ENCODE results near the gene KLF13.

DNA sequence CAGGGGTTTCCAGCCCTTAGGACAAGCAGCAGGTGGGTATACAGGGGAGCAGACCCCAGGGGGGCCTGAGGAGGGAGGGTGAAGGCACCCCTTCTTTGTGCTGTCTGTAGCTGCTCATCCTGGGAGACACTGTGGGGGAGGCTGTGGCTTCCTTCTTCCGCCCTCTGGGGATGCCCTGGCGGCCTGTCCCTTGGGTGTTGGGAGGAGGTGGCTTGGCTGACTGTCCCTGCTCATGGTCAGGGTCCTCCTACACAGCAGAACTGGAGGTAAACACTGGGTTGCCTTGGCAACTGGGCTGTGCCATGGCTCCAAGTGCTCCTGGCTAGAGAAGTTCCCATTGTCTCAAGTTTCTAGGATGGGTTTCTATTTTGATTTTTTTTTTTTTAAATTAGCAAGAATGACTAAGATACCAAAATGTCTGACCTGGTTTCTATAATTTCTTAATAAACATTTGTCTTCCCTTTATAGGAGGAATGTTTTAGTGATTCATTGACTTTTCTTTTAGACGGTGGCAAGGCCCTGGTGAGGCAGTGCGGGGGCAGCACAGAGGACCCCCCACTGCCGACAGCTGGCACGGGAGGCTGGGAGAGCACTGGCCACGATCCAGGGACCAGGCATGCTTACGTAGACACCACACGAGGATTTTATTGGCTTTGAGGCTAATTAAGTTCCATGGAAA lies 12.4 kb downstream of the KLF13 start:
- TF ChIP-seq, protein P1, sequence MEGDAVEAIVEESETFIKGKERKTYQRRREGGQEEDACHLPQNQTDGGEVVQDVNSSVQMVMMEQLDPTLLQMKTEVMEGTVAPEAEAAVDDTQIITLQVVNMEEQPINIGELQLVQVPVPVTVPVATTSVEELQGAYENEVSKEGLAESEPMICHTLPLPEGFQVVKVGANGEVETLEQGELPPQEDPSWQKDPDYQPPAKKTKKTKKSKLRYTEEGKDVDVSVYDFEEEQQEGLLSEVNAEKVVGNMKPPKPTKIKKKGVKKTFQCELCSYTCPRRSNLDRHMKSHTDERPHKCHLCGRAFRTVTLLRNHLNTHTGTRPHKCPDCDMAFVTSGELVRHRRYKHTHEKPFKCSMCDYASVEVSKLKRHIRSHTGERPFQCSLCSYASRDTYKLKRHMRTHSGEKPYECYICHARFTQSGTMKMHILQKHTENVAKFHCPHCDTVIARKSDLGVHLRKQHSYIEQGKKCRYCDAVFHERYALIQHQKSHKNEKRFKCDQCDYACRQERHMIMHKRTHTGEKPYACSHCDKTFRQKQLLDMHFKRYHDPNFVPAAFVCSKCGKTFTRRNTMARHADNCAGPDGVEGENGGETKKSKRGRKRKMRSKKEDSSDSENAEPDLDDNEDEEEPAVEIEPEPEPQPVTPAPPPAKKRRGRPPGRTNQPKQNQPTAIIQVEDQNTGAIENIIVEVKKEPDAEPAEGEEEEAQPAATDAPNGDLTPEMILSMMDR (IDR thresholded peaks at IDR 0.05): peak in 1 of 7 experiments; percentile 26
- TF ChIP-seq POLR2A (IDR thresholded peaks at IDR 0.05): peak in 1 of 3 donors; percentile 8

All from body of pancreas (tissue), 4 donors.